ENCODE measurements around the gene KCNJ6. TPM values are rescaled to one million over a fixed set of nuclear protein-coding genes. Genes with fewer than 3 reads are reported as not detected.

The KCNJ6 gene
- total and polyA plus RNA-seq, 2 of the 8 experiments (the other 6 are each of a cell fraction or from before 2014, with no cell fraction given), result 0.51 to 1.2 TPM

DNA sequence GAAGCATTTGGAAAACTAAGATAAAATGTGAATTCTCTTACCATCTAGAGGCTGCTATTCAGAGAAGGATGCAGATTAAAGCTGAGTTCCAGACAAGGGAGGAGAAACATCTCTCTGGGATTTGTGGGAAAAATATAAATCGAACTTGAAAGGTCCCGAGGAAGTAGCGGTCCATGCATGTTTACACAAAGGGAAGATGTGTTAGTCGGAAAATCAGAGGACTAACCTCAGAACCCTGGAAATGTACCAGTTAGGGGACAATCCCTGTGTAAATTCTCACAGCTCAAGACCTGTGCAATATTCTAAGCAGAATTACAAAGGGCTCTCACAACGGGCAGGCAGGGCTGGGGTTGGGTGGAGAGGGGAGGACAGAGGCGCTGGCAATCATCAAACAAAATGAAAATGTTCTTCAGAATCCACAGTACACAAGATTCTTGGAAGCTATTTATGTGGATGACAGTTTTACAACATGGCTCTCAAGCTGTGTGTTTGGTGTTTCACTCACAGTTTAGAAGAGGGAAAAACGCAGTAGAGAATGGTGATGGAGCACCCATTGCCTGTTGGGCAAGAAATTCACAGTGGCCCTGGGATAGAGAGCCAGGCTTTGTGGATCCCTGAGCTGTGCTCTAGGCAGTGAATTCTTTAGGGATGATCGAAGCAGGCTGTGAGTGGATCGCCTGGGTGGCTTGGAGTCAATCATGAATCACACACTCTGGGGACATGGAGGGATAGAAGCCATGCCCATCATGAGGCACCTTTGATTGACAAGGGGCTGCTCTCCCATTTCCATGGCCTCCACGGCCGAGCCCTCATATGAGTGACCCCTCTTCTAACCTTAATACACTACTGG lies 47.6 kb downstream of the KCNJ6 start (continued):
- TF ChIP-seq NRF1 (IDR thresholded peaks at IDR 0.05; ENCODE audit: low read depth, low read length), result no peak
- TF ChIP-seq SP1 (IDR thresholded peaks at IDR 0.05; ENCODE audit: low read depth, low read length), result no peak
- no peak for TF ChIP-seq NANOG (IDR thresholded peaks at IDR 0.05; ENCODE audit: insufficient read depth, low read depth, low read length, poor library complexity, severe bottlenecking)
